ENCODE measurements around the gene MEGF6.

Gene MEGF6

DNA sequence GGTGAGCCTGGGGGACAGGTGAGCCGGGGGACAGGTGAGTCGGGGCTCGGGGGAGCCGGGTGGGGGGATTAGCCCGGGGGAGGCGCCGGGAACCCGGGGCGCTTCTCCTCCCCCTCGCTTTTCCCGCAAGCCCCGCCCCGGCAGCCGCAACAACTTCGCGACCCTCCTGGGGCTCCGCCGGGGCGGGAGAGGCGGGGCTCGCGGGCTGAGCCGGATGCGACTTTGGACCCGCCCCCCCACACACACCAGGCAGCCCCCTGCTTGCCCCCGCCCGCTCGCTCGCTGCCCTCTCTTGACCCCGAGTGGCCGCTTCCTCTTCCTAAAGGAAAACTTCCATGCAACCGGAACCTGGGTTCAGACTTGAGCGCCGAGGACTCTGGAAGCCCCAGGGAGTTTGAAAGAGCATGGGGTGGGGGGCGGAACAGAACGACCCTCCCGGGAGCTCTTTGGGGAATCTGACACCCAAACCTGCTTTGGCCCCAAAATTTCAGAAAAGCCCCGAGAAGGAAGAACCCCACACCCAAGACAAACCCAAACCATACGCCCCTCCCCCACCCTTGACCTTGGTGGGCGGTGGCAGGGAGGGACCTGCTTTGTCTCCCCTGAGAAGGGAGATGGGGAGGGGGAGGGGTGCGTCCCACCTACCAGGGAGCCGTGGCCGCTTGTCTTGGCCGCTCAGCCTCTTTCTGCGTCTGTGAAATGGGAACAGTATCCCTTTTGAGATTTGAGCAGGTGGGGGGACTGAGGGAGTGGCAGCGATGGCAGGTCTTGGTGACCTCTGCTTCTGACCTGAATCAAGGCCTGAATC lies 156.3 kb downstream of the MEGF6 start:
- peak; percentile 47 to 61 (median 53) for DNase-seq

GRCh38 chr1:3453891-3454810 lies 157.2 kb downstream of the MEGF6 start, which contains the start of gene ARHGEF16:
Gene ARHGEF16, plus strand, starts transcription at chr1:3454665. Its CDS starts 8,420 bp downstream, at chr1:3463085.
- DNase-seq = peak; percentile 47 to 83 (median 61)

GRCh38 chr1:3453203-3453761 lies 158.0 kb downstream of the MEGF6 start:
- DNase-seq = peak; percentile 71 to 84 (median 78)

GRCh38 chr1:3452866-3453175 lies 158.5 kb downstream of the MEGF6 start:
- no peak for DNase-seq

DNA sequence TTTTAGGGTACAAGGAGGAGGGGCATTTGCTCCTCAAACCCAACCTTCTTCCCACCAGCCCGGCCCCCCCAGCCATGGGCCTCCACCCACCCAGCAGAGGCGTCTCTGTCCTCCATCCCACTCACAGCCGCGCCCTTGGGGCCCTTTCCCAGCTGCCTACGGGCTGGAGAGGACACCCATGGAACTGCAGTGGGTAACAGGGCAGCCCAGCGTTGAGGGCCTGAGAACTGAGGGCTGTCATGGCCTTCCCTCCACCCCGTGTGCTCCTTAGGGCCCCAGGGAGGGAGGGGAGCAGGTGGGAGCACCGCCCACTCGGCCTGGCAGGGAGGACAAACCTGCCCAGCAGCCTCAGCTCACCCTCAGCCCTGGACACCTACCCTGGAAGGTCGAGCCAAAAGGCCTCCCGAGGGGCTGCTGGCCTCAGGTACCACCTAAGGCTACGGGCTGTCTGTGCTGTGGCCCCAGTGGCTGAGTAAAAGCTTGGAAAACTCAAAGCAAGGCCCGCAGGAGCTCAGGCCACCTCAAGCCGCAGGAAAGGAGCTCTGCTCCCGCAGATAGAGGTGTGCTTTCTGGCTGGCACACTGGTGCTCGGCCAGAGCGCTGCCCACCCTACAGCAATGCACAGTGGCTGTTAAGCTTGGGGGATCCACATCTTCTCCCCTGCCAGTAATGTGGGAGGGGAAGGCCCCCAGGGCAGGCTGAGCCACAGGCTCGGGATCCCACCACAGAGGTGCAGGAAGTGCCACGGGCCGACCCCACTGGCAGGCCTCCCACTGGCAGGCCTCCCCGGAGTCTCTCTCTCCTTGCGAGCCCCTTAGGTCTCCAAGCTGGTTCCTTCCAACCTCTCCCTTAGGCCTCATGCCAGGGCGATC lies 159.1 kb downstream of the MEGF6 start:
- DNase-seq = no peak

- DNase-seq = no peak
Observed at GRCh38 chr1:3450983-3451382, 160.3 kb downstream of the MEGF6 start.

- DNase-seq = no peak
Observed at GRCh38 chr1:3450202-3450863, 161.0 kb downstream of the MEGF6 start.

DNA sequence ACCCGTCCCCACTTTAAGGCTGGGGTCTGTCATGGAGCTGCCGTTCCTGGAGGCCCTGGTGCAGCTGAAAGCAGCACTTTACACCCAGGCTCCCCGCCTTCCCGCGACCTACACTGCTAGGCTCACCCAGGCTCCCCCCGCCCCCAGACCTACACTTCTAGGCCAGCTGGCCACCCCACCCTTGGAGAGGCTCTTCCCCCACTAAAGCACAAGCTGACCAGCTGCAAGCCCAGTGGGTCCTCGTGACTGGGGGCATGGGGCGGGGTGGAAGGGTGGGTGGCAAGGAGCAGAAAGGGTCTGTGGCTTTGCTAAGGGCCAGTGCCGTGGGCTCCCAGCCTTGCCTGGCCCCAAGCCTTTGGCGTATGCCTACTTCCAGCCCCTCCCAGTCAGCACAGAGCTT lies 166.6 kb downstream of the MEGF6 start:
- no peak for DNase-seq

- no peak for DNase-seq
Observed at GRCh38 chr1:3444298-3444697, 167.0 kb downstream of the MEGF6 start.

DNA sequence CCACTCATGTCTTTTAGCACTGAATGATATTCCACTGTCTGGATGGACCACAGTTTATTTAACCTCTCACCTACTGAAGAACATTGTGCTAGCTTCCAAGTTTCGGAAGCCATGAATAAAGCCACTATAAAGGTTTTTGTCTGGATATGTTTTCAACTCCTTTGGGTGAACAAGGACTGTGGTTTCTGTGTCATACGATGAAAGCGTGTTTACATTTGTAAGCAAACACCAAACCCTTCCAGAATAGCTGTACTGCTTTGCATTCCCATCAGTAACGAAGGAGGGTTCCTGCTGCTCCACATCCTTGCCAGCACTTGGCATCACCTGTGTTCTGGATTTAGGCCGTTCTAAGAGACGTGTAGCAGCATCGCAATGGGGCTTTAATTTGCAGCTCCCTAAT lies 167.5 kb downstream of the MEGF6 start:
- no peak for DNase-seq

- no peak for DNase-seq
Observed at GRCh38 chr1:3442901-3443300, 168.4 kb downstream of the MEGF6 start.

GRCh38 chr1:3442331-3442730 lies 169.0 kb downstream of the MEGF6 start:
- no peak for DNase-seq

DNA sequence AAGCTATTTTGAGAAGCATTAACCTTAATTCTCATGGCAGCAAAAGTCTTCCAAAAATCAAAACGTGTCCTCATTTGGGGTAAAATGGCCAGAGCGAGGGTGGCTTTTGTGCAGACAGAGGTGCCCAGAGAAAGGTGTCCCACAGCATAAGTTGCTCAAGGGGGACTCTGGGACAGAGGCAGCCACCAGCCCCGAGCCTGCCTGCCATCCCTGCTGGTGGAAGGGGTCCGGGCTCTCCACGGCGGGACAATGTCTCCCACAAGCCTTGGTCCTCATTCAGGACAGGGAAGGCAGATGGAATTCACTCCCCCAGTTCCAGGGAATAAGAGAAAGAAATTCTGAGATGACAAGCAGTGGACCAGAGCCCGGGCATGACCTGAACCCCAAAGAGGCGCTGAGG lies 169.4 kb downstream of the MEGF6 start:
- DNase-seq = no peak

GRCh38 chr1:3441410-3441847 lies 169.9 kb downstream of the MEGF6 start:
- DNase-seq = no peak

DNA sequence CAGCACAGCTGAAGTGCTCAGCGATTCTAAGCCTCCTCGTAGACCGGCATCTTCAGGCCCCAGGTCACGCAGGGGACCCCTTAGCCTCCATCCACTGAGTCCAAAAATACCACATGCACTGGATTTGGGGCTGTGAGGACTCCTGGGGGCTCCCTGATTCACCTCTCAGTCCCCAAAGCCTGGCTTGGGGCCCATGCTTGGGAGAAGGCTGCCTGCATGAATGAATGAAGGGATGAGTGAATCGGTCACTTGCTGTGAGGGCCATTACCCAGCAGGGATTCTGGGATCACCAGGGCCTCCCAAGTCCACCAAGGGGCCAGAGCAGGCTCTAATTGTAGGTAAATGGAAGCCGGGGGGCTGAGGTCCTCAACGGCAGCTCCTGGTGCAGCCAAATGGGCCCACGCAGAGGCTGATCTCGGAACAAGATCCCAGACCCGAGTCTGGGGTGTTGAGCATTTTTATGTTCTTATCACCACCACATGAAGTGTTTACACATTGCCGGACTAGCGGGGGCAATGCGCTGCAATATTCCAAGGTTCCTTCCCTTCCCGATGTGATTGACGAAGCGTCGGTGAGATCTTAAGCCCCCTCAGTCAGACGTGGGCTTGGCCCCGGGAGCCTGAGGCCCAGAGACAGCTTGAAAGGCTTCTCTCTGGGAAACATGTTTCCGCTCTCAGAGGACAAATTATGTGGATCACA lies 170.4 kb downstream of the MEGF6 start:
- no peak for DNase-seq

DNA sequence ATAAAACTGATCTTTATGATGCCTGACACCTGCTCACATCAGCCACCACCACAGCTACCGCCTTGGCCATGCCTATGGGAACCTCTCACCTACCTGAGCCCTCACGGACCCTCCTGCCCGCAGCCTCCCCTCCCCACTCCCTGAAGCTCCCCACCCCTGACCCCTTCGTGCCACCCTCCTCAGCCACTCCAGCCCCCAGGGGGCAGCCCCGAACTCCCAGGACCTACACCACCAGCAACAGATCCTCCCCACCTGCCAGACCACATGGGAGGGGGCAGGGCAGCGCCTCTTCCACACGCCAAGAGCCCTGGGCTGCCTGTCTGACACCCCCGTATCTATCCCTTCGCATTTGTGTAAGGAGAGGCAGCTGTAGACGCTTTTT lies 171.0 kb downstream of the MEGF6 start:
- no peak for DNase-seq
